ENCODE data around the gene CHST8. TPM values are rescaled to one million over a fixed set of nuclear protein-coding genes. Genes with fewer than 3 reads are reported as not detected.

CHST8 gene
- polyA plus RNA-seq, 3 donors, result not detected

DNA sequence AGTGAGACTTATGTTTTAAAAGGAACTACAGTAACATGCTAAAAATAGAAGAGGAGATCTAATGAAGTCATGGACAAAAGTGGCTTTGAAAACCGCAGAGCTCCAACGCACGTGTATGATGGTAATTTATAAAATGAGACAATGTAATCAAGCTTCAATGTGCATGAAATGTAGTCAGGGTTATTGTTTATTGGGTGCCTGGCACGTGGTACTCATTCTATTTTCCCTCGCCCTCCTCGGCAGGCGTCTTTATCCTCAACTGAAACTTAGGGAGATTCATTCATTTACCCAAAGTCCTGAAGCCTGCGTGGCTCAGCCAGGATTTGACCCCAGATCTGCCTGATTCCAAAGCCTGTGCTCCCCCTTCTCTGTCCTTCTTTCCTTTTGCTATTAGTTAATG is 79.8 kb downstream of the CHST8 start:
- TF ChIP-seq, protein P1, sequence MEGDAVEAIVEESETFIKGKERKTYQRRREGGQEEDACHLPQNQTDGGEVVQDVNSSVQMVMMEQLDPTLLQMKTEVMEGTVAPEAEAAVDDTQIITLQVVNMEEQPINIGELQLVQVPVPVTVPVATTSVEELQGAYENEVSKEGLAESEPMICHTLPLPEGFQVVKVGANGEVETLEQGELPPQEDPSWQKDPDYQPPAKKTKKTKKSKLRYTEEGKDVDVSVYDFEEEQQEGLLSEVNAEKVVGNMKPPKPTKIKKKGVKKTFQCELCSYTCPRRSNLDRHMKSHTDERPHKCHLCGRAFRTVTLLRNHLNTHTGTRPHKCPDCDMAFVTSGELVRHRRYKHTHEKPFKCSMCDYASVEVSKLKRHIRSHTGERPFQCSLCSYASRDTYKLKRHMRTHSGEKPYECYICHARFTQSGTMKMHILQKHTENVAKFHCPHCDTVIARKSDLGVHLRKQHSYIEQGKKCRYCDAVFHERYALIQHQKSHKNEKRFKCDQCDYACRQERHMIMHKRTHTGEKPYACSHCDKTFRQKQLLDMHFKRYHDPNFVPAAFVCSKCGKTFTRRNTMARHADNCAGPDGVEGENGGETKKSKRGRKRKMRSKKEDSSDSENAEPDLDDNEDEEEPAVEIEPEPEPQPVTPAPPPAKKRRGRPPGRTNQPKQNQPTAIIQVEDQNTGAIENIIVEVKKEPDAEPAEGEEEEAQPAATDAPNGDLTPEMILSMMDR (IDR thresholded peaks at IDR 0.05), result no peak
- intact Hi-C loops (cut with micrococcal nuclease), result no loop called here
- Histone ChIP-seq H3K4me3 (replicated peaks in 1 of 3; ENCODE audit: low read depth in 2 of 3, low read length in 3 of 3) (no peak overlapping the region), H3K4me2 (replicated peaks; ENCODE audit: extremely low read depth, low read length, poor library complexity, severe bottlenecking) (no peak overlapping the region), H3K9ac (ENCODE audit: insufficient read depth, low read length, poor library complexity, severe bottlenecking) (no peak overlapping the region), H4K20me1 (ENCODE audit: insufficient read depth, low read length) (no peaks in the 10 kb centered on the region), H3K27ac (ENCODE audit: low read depth in 1 of 2, low read length in 2 of 2) (no peak overlapping the region), H2AFZ (ENCODE audit: insufficient read depth, low read depth, low read length, poor library complexity, severe bottlenecking) (no peak overlapping the region), H3K9me3 (replicated peaks in 1 of 2; ENCODE audit: control insufficient read depth in 1 of 2, insufficient read depth in 1 of 2, low read length in 2 of 2) (no peaks in the 10 kb centered on the region), H3K36me3 (replicated peaks in 1 of 2; ENCODE audit: control insufficient read depth in 1 of 2, insufficient read depth in 2 of 2, low read length in 2 of 2) (no peaks in the 10 kb centered on the region), H3K4me1 (ENCODE audit: control insufficient read depth in 1 of 2, insufficient read depth in 2 of 2, low read length in 2 of 2) (no peaks in the 10 kb centered on the region), H3K27me3 (ENCODE audit: control insufficient read depth in 2 of 2, insufficient read depth in 2 of 2, low read length in 2 of 2) (no peaks in the 10 kb centered on the region), H3K79me2 (ENCODE audit: insufficient read depth, low read length) (no peaks in the 10 kb centered on the region)
- no peak for DNase-seq
- Mint-ChIP-seq H3K27ac (no peak overlapping the region), H3K36me3 (no peaks in the 10 kb centered on the region), H3K9me3 (no peaks in the 10 kb centered on the region), H3K4me1 (no peaks in the 10 kb centered on the region), H3K4me3 (no peak overlapping the region), H3K27me3 (ENCODE audit: low read depth in 3 of 3) (peaks cover 0 to 2% (median 0%) of the 10 kb centered on the region in 3 donors)
- 83% methylated on average over 6 of the region's 8 CpGs for WGBS (ENCODE audit: insufficient coverage)

DNA sequence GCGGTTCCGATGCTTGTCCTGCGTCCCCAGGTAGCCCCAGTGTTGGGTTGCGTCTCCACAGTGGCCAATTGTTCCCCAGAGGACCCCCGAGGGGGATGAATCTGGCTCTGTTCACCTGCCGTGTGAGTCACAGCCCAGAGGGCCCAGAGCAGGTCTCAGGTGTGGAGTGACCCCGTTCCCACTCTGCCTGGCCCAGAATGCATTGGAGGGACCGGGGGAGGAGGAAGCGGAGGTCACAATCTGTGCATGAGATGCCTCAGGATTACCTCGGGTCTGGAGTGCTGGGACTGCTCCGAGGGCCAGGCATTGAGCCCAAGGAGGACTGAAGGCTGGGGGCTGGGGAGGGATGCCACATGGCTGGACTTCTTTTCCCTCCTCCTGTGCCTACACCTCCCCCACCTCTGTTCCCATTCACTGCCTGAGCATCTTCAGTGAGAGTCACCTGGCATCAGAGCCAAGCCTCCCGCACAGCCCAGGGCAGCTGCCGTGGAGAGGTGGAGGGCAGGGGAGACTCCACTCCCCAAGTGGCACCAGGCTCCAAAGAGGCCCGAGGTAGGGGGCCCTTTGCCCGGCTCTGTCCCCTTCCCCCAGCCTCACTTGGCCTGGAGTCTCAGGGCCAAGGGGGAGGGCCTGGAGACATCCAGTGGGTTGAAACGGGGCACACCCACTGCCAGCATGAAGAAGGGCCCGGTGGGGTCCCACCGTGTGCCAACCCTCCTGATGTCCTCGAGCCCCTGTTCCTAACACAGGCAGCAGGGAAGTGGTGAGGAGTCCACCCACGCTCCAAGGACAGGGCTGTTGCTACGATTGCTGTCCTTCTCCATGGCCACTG is 81.1 kb downstream of the CHST8 start:
- H3K36me3 ChIP-seq (replicated peaks in 1 of 2; ENCODE audit: control insufficient read depth in 1 of 2, insufficient read depth in 2 of 2, low read length in 2 of 2), result no peaks in the 10 kb centered on the region
- H3K9me3 ChIP-seq (replicated peaks in 1 of 2; ENCODE audit: control insufficient read depth in 1 of 2, insufficient read depth in 1 of 2, low read length in 2 of 2), result no peaks in the 10 kb centered on the region
- no peak overlapping the region for H3K27ac Mint-ChIP-seq
- no peaks in the 10 kb centered on the region for H3K4me1 ChIP-seq (ENCODE audit: control insufficient read depth in 1 of 2, insufficient read depth in 2 of 2, low read length in 2 of 2)
- no peak overlapping the region for H3K27ac ChIP-seq (ENCODE audit: low read depth in 1 of 2, low read length in 2 of 2)
- no peaks in the 10 kb centered on the region for H3K27me3 ChIP-seq (ENCODE audit: control insufficient read depth in 2 of 2, insufficient read depth in 2 of 2, low read length in 2 of 2)
- H3K27me3 Mint-ChIP-seq (ENCODE audit: low read depth in 3 of 3), result no peaks in the 10 kb centered on the region
- WGBS (ENCODE audit: insufficient coverage), result 83% methylated on average over 17 of the region's 21 CpGs
- H3K4me3 ChIP-seq (replicated peaks in 1 of 3; ENCODE audit: low read depth in 2 of 3, low read length in 3 of 3), result no peak overlapping the region
- intact Hi-C loops (cut with micrococcal nuclease), result no loop called here
- H3K9ac ChIP-seq (ENCODE audit: insufficient read depth, low read length, poor library complexity, severe bottlenecking), result no peak overlapping the region
- TF ChIP-seq, protein P1 (IDR thresholded peaks at IDR 0.05), result no peak
- no peak overlapping the region for H3K4me2 ChIP-seq (replicated peaks; ENCODE audit: extremely low read depth, low read length, poor library complexity, severe bottlenecking)
- no peaks in the 10 kb centered on the region for H3K9me3 Mint-ChIP-seq
- H3K4me1 Mint-ChIP-seq, result no peaks in the 10 kb centered on the region
- H4K20me1 ChIP-seq (ENCODE audit: insufficient read depth, low read length), result no peaks in the 10 kb centered on the region
- DNase-seq, result no peak
- H3K4me3 Mint-ChIP-seq, result no peak overlapping the region
- H3K36me3 Mint-ChIP-seq, result no peaks in the 10 kb centered on the region
- no peak overlapping the region for H2AFZ ChIP-seq (ENCODE audit: insufficient read depth, low read depth, low read length, poor library complexity, severe bottlenecking)
- H3K79me2 ChIP-seq (ENCODE audit: insufficient read depth, low read length), result no peaks in the 10 kb centered on the region

Measured in CD14-positive monocyte (primary cell).